H9 (cell line): Measurements from ENCODE around the gene IRF6. TPM values are rescaled to one million over a fixed set of nuclear protein-coding genes. Genes with fewer than 3 reads are reported as not detected.
"Not testable (repeated sequence)": the region's sequence is repeated elsewhere in the genome, so short reads cannot be mapped to it uniquely, and the experiment has no call there.

Source experiments
- DNase-seq: peaks from one replicate; pipeline ENCODE4 v3.0.0-alpha.2; 2017
- H2AFZ ChIP-seq: one replicate; pipeline ENCODE4 v1.6.1; 2013; ENCODE audit warnings: mild to moderate bottlenecking, low read length, control low read depth, moderate library complexity
- H2AK5ac ChIP-seq: 2 replicates; pipeline ENCODE4 v1.6.1; 2013; ENCODE audit warnings: low read length, control low read depth, mixed read lengths; ENCODE audit not compliant: insufficient read length
- H2BK120ac ChIP-seq: one replicate; pipeline ENCODE4 v1.6.1; 2013; ENCODE audit warnings: low read depth, mild to moderate bottlenecking, low read length, control low read depth, inconsistent platforms; ENCODE audit not compliant: poor library complexity, severe bottlenecking
- H2BK12ac ChIP-seq: 2 replicates; pipeline ENCODE4 v1.6.1; 2013; ENCODE audit warnings: low read length, control low read depth, mixed read lengths, low read depth; ENCODE audit not compliant: insufficient read length
- H2BK15ac ChIP-seq: 2 replicates; pipeline ENCODE4 v1.6.1; 2013; ENCODE audit warnings: low read depth, low read length, control low read depth
- H2BK20ac ChIP-seq: one replicate; pipeline ENCODE4 v1.6.1; 2013; ENCODE audit warnings: low read depth, mild to moderate bottlenecking, low read length, control low read depth, inconsistent platforms; ENCODE audit not compliant: poor library complexity, severe bottlenecking
- H2BK5ac ChIP-seq: 2 replicates; pipeline ENCODE4 v1.6.1; 2013; ENCODE audit warnings: low read length, control low read depth, mixed read lengths; ENCODE audit not compliant: insufficient read length
- H3K14ac ChIP-seq: 2 replicates; pipeline ENCODE4 v1.6.1; 2013; ENCODE audit warnings: low read length, control low read depth; ENCODE audit not compliant: insufficient read depth
- H3K18ac ChIP-seq: 2 replicates; pipeline ENCODE4 v1.6.1; 2013; ENCODE audit warnings: low read depth, mild to moderate bottlenecking, mixed read lengths, low read length, control low read depth; ENCODE audit not compliant: insufficient read length
- H3K23ac ChIP-seq: 2 replicates; pipeline ENCODE4 v1.6.1; 2013; ENCODE audit warnings: low read length, control low read depth, mixed read lengths, low read depth; ENCODE audit not compliant: insufficient read length
- H3K23me2 ChIP-seq: 2 replicates; pipeline ENCODE4 v1.6.1; 2013; ENCODE audit warnings: low read depth, mild to moderate bottlenecking, mixed read lengths, low read length, control low read depth; ENCODE audit not compliant: insufficient read length, poor library complexity, severe bottlenecking
- H3K27ac ChIP-seq: 2 replicates; pipeline ENCODE4 v1.5.1; 2013; ENCODE audit warnings: low read length, control low read depth, mixed read lengths, low read depth; ENCODE audit not compliant: insufficient read length
- H3K27me3 ChIP-seq: 2 replicates; pipeline ENCODE4 v1.6.1; 2013; ENCODE audit warnings: low read length, control low read depth, inconsistent platforms; ENCODE audit not compliant: insufficient read depth
- H3K4ac ChIP-seq: 2 replicates; pipeline ENCODE4 v1.6.1; 2013; ENCODE audit warnings: low read depth, mild to moderate bottlenecking, control low read depth, inconsistent platforms, low read length, moderate library complexity
- H3K4me1 ChIP-seq: 2 replicates; pipeline ENCODE4 v1.6.1; 2013; ENCODE audit warnings: low read length, control low read depth, inconsistent platforms; ENCODE audit not compliant: insufficient read depth
- H3K4me2 ChIP-seq: 2 replicates; pipeline ENCODE4 v1.6.1; 2013; ENCODE audit warnings: low read length, control low read depth, mixed read lengths; ENCODE audit not compliant: insufficient read length, insufficient read depth
- H3K56ac ChIP-seq: 2 replicates; pipeline ENCODE4 v1.6.1; 2013; ENCODE audit warnings: low read depth, mild to moderate bottlenecking, mixed read lengths, low read length, control low read depth; ENCODE audit not compliant: insufficient read length
- H3K79me1 ChIP-seq: 2 replicates; pipeline ENCODE4 v1.6.1; 2013; ENCODE audit warnings: low read depth, mild to moderate bottlenecking, moderate library complexity, low read length, control low read depth, inconsistent platforms; ENCODE audit not compliant: insufficient read depth, poor library complexity, severe bottlenecking
- H3K79me2 ChIP-seq: 2 replicates; pipeline ENCODE4 v1.6.1; 2013; ENCODE audit warnings: low read length, control low read depth, inconsistent platforms; ENCODE audit not compliant: insufficient read depth
- H3K9ac ChIP-seq: 2 replicates; pipeline ENCODE4 v1.6.1; 2013; ENCODE audit warnings: low read length, control low read depth, mixed read lengths; ENCODE audit not compliant: insufficient read length; ENCODE audit errors: extremely low read depth
- H3K9me3 ChIP-seq: one replicate; pipeline ENCODE4 v1.6.1; 2013; ENCODE audit warnings: low read depth, low read length, inconsistent platforms; ENCODE audit not compliant: control insufficient read depth
- H3T11ph ChIP-seq: one replicate; pipeline ENCODE4 v1.6.1; 2013; ENCODE audit warnings: mild to moderate bottlenecking, low read length, control low read depth, inconsistent platforms
- H4K20me1 ChIP-seq: one replicate; pipeline ENCODE4 v1.6.1; 2013; ENCODE audit not compliant: control insufficient read depth, insufficient read length, insufficient read depth
- H4K5ac ChIP-seq: 2 replicates; pipeline ENCODE4 v1.6.1; 2013; ENCODE audit warnings: low read depth, mild to moderate bottlenecking, mixed read lengths, low read length, control low read depth; ENCODE audit not compliant: insufficient read length
- H4K8ac ChIP-seq: replicated peaks from 2 replicates; pipeline ENCODE4 v1.6.1; 2013; ENCODE audit warnings: low read length, control low read depth, mixed read lengths, low read depth; ENCODE audit not compliant: insufficient read length
- H4K91ac ChIP-seq: 2 replicates; pipeline ENCODE4 v1.6.1; 2013; ENCODE audit warnings: low read depth, mild to moderate bottlenecking, moderate library complexity, mixed read lengths, low read length, control low read depth; ENCODE audit not compliant: insufficient read length
- H3K27ac Mint-ChIP-seq, 3 experiments: 2 replicates in 2 of 3; 3 replicates in 1 of 3; pipeline ENCODE4 v1.8.0; 2020 to 2021; ENCODE audit warnings: mixed read lengths in 3 of 3, mild to moderate bottlenecking in 1 of 3, moderate library complexity in 1 of 3
- H3K27me3 Mint-ChIP-seq: 2 replicates; pipeline ENCODE4 v1.8.0; 2021; ENCODE audit warnings: low read depth, mild to moderate bottlenecking, moderate library complexity, mixed read lengths
- H3K36me3 Mint-ChIP-seq, 3 experiments: 2 replicates in 2 of 3; 3 replicates in 1 of 3; pipeline ENCODE4 v1.8.0; 2020 to 2021; ENCODE audit warnings: low read depth in 3 of 3, mixed read lengths in 3 of 3; ENCODE audit not compliant: insufficient read depth in 1 of 3
- H3K4me1 Mint-ChIP-seq, 2 experiments: 2 replicates each; pipeline ENCODE4 v1.8.0; 2020; ENCODE audit warnings: mixed read lengths in 2 of 2
- H3K4me3 Mint-ChIP-seq, 2 experiments: 2 replicates in 1 of 2; 3 replicates in 1 of 2; pipeline ENCODE4 v1.8.0; 2020 to 2021; ENCODE audit warnings: mild to moderate bottlenecking in 2 of 2, mixed read lengths in 2 of 2, moderate library complexity in 1 of 2
- H3K9me3 Mint-ChIP-seq, 2 experiments: 2 replicates in 1 of 2; 3 replicates in 1 of 2; pipeline ENCODE4 v1.8.0; 2020; ENCODE audit warnings: mild to moderate bottlenecking in 2 of 2, mixed read lengths in 2 of 2, moderate library complexity in 1 of 2
- CTCF ChIP-seq: fragments of 200-600 bp; sonication (generic); conservative IDR thresholded peaks from 3 replicates; pipeline ENCODE4 v1.8.0; 2021; ENCODE audit warnings: antibody characterized with exemption, mild to moderate bottlenecking
- WGBS: extraction: QIAGEN DNeasy Blood & Tissue Kit; methylation state at CpG from one replicate; pipeline ENCODE4 v1.1.7; 2013; ENCODE audit warnings: missing lambda C conversion rate, low lambda C conversion rate, mixed read lengths; ENCODE audit not compliant: insufficient read length; ENCODE audit errors: extremely low coverage; 5-methylcytosine and 5-hydroxymethylcytosine counted together
- total RNA-seq: library from RNA; stranded (reverse); gene quantifications from 2 replicates; pipeline ENCODE4 v1.2.1, GENCODE V29; 2021

The IRF6 gene
- total RNA-seq, 1 experiment from 2014 or later: 7.1 TPM

- Histone ChIP-seq H3K18ac (no peak overlapping the region), H4K20me1 (no peaks in the 10 kb centered on the region), H3K4me2 (no peak overlapping the region), H2AFZ (no peak overlapping the region), H3K27me3 (no peaks in the 10 kb centered on the region), H3K9ac (no peak overlapping the region), H3K9me3 (no peaks in the 10 kb centered on the region), H3K56ac (no peak overlapping the region), H3T11ph (no peak overlapping the region), H2BK5ac (no peak overlapping the region), H4K8ac (no peak overlapping the region), H3K23me2 (no peaks in the 10 kb centered on the region), H2BK12ac (no peak overlapping the region), H2BK20ac (no peak overlapping the region), H3K27ac (no peak overlapping the region), H3K14ac (no peak overlapping the region), H3K79me1 (no peaks in the 10 kb centered on the region), H3K79me2 (no peaks in the 10 kb centered on the region), H4K91ac (no peak overlapping the region), H2BK15ac (no peak overlapping the region), H2BK120ac (no peak overlapping the region), H3K23ac (no peak overlapping the region), H3K4ac (no peak overlapping the region), H2AK5ac (no peak overlapping the region), H4K5ac (no peak overlapping the region), H3K4me1 (no peaks in the 10 kb centered on the region)
- Mint-ChIP-seq H3K36me3 (peaks cover 5 to 26% (median 19%) of the 10 kb centered on the region in 3 experiments; a peak in 6 of 7 replicates), H3K27ac (peak overlapping the region in 1 of 3 experiments; percentile 70; a peak in 2 of 7 replicates), H3K4me3 (no peak overlapping the region), H3K27me3 (no peaks in the 10 kb centered on the region; the same call in 1 of the 2 replicates), H3K9me3 (no peaks in the 10 kb centered on the region), H3K4me1 (peaks cover 8% of the 10 kb centered on the region in 2 experiments)
- no CpG with 5 or more reads among the region's 9 CpGs for WGBS
- TF ChIP-seq CTCF: peak; percentile 61
- DNase-seq: peak; percentile 41
These were observed 7.8 kb downstream of the IRF6 start for GRCh38 chr1:209797978-209798639.

- H3K36me3 Mint-ChIP-seq: peaks cover 5 to 53% (median 43%) of the 10 kb centered on the region in 3 experiments; a peak in 6 of 7 replicates
- H3K27ac ChIP-seq, H2AFZ ChIP-seq, H3K9me3 ChIP-seq, H3K9me3 Mint-ChIP-seq, H2AK5ac ChIP-seq, H3K27me3 ChIP-seq, H3K4me1 ChIP-seq, H3K9ac ChIP-seq, H3K79me1 ChIP-seq, DNase-seq, H2BK12ac ChIP-seq, H3K4me3 Mint-ChIP-seq, H4K8ac ChIP-seq, H3K27ac Mint-ChIP-seq, H3K4ac ChIP-seq, H2BK20ac ChIP-seq, H3K79me2 ChIP-seq, H4K5ac ChIP-seq, H3K4me1 Mint-ChIP-seq, H2BK120ac ChIP-seq, H4K91ac ChIP-seq, H3K23ac ChIP-seq, H2BK15ac ChIP-seq, H3K23me2 ChIP-seq, H3K56ac ChIP-seq, H4K20me1 ChIP-seq, H2BK5ac ChIP-seq, H3K14ac ChIP-seq, H3K27me3 Mint-ChIP-seq, H3T11ph ChIP-seq, H3K18ac ChIP-seq, H3K4me2 ChIP-seq: not testable (repeated sequence)
- no CpG with 5 or more reads among the region's 3 CpGs for WGBS
These were observed 12.2 kb downstream of the IRF6 start for GRCh38 chr1:209793711-209794110.
